ENCODE results near the gene WNT1. TPM values are rescaled to one million over a fixed set of nuclear protein-coding genes. Genes with fewer than 3 reads are reported as not detected.

WNT1 gene
- total RNA-seq, 2 experiments from 2014 or later: not detected

- DNase-seq: peak; percentile 96
- Mint-ChIP-seq H3K4me1 (ENCODE audit: low read depth) (peaks cover 36% of the 10 kb centered on the region), H3K36me3 (ENCODE audit: low read depth) (peaks cover 22% of the 10 kb centered on the region), H3K9me3 (no peaks in the 10 kb centered on the region), H3K27me3 (ENCODE audit: low read depth) (no peaks in the 10 kb centered on the region), H3K27ac (peak within 1 kb of the TSS; percentile 94), H3K4me3 (peak within 1 kb of the TSS; percentile 87)
- intact Hi-C loops (cut with micrococcal nuclease): loop anchor here (1.0 kb wide), 11 partner anchors 22 to 247 kb away; partner anchors contain the start of genes DDX23, KMT2D, LMBR1L and TUBA1B
- CTCF ChIA-PET: interaction anchor here (0.6 to 6.4 kb wide), 12 partner anchors 11 to 234 kb away, joined by 3 to 65 read pairs (median 3); partner anchors contain the start of gene DDN
Measured at GRCh38 chr12:49018261-49019119, 40.4 kb downstream of the WNT1 start, which contains the start of gene PRKAG1. TSS of gene PRKAG1 (minus strand) at chr12:49018776. CDS start at chr12:49018740, 36 bp downstream.

DNA sequence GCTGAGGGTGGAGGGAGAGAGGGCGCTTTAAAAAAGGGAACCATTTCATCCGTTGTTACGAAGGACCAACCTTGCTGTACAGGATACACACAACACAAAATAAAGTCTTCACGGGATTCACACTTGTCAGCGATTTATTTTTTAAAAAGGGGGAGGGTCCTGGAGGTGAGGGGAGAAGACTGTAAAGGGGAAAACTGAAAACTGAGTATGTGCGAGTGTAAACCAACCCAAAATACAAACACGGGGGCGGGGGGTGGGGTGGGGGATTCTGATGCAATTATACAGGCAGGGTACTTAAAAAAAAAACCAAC is 41.0 kb downstream of the WNT1 start:
- peaks cover 36% of the 10 kb centered on the region for H3K4me1 Mint-ChIP-seq (ENCODE audit: low read depth)

GRCh38 chr12:49019443-49020324 is 41.6 kb downstream of the WNT1 start:
- Mint-ChIP-seq H3K4me3 (peak overlapping the region; percentile 87), H3K4me1 (ENCODE audit: low read depth) (peaks cover 34% of the 10 kb centered on the region), H3K27ac (peak overlapping the region; percentile 94), H3K9me3 (no peaks in the 10 kb centered on the region), H3K36me3 (ENCODE audit: low read depth) (peaks cover 22% of the 10 kb centered on the region), H3K27me3 (ENCODE audit: low read depth) (no peaks in the 10 kb centered on the region)
- intact Hi-C loops (cut with micrococcal nuclease): loop anchor here (1.0 kb wide), 1 partner anchor 215 kb away; no protein-coding TSS in a partner anchor
- peak; percentile 59 for DNase-seq
- CTCF ChIA-PET: interaction anchor here (0.6 to 2.4 kb wide), 17 partner anchors 11 to 168 kb away, joined by 3 to 10 read pairs (median 4); partner anchors contain the start of gene DDX23

More for the DNA sequence above, 41.0 kb downstream of the WNT1 start:
- DNase-seq: no peak
- peak overlapping the region; percentile 94 for H3K27ac Mint-ChIP-seq
- H3K4me3 Mint-ChIP-seq: peak overlapping the region; percentile 87
- CTCF ChIA-PET: interaction anchor here (0.6 to 1.9 kb wide), 10 partner anchors 12 to 149 kb away, joined by 3 to 7 read pairs (median 4); no protein-coding TSS in a partner anchor
- intact Hi-C loops (cut with micrococcal nuclease): loop anchor here (1.0 kb wide), 1 partner anchor 215 kb away; no protein-coding TSS in a partner anchor
- peaks cover 22% of the 10 kb centered on the region for H3K36me3 Mint-ChIP-seq (ENCODE audit: low read depth)
- H3K27me3 Mint-ChIP-seq (ENCODE audit: low read depth): no peaks in the 10 kb centered on the region
- no peaks in the 10 kb centered on the region for H3K9me3 Mint-ChIP-seq

DNA sequence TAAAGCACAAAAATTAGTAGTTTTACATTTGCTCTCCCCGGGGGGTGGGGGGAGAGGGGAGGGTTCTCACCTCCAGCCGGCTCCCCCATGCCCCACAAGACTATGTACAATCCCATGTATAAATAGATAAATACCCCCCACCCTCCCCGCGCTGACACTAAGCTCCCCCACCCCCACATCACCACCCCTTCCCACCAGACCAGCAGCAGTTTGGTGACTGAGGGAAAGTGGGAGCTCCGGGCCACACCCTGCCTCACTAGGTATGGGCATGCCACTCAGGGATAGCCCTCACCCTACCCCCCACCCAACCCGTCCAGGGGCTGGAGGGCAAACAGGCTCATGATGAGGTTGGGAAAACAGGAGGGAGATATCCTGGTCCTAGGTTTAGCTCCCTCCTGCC is 42.3 kb downstream of the WNT1 start:
- no peak overlapping the region for H3K27ac Mint-ChIP-seq
- CTCF ChIA-PET: interaction anchor here (0.9 to 2.4 kb wide), 9 partner anchors 17 to 169 kb away, joined by 4 to 10 read pairs (median 6); partner anchors contain the start of gene DDX23
- H3K9me3 Mint-ChIP-seq: no peaks in the 10 kb centered on the region
- no peak overlapping the region for H3K4me3 Mint-ChIP-seq
- H3K36me3 Mint-ChIP-seq (ENCODE audit: low read depth): peaks cover 22% of the 10 kb centered on the region
- peaks cover 32% of the 10 kb centered on the region for H3K4me1 Mint-ChIP-seq (ENCODE audit: low read depth)
- H3K27me3 Mint-ChIP-seq (ENCODE audit: low read depth): no peaks in the 10 kb centered on the region
- DNase-seq: no peak
- intact Hi-C loops (cut with micrococcal nuclease): no loop called here

- Mint-ChIP-seq H3K27me3 (ENCODE audit: low read depth) (no peaks in the 10 kb centered on the region), H3K27ac (no peak overlapping the region), H3K9me3 (no peaks in the 10 kb centered on the region), H3K4me1 (ENCODE audit: low read depth) (peaks cover 25% of the 10 kb centered on the region), H3K36me3 (ENCODE audit: low read depth) (peaks cover 21% of the 10 kb centered on the region), H3K4me3 (no peak overlapping the region)
- CTCF ChIA-PET: interaction anchor here (0.8 to 2.4 kb wide), 4 partner anchors 18 to 24 kb away, joined by 3 to 10 read pairs (median 6); no protein-coding TSS in a partner anchor
- DNase-seq: no peak
- intact Hi-C loops (cut with micrococcal nuclease): no loop called here
Measured at GRCh38 chr12:49021292-49021915, 43.3 kb downstream of the WNT1 start.

GRCh38 chr12:49022558-49023178 is 44.5 kb downstream of the WNT1 start:
- no peaks in the 10 kb centered on the region for H3K27me3 Mint-ChIP-seq (ENCODE audit: low read depth)
- peaks cover 29% of the 10 kb centered on the region for H3K36me3 Mint-ChIP-seq (ENCODE audit: low read depth)
- no peak overlapping the region for H3K27ac Mint-ChIP-seq
- H3K9me3 Mint-ChIP-seq: no peaks in the 10 kb centered on the region
- no peak overlapping the region for H3K4me3 Mint-ChIP-seq
- peaks cover 14% of the 10 kb centered on the region for H3K4me1 Mint-ChIP-seq (ENCODE audit: low read depth)
- CTCF ChIA-PET: interaction anchor here (0.7 to 1.1 kb wide), 3 partner anchors 21 to 34 kb away, joined by 3 to 6 read pairs (median 4); no protein-coding TSS in a partner anchor
- DNase-seq: no peak
- intact Hi-C loops (cut with micrococcal nuclease): no loop called here

- CTCF ChIA-PET: interaction anchor here (1.1 kb wide), 1 partner anchor 36 kb away, joined by 6 read pairs; no protein-coding TSS in a partner anchor
- no peak overlapping the region for H3K4me3 Mint-ChIP-seq
- no peak for DNase-seq
- intact Hi-C loops (cut with micrococcal nuclease): no loop called here
- peaks cover 10% of the 10 kb centered on the region for H3K4me1 Mint-ChIP-seq (ENCODE audit: low read depth)
- no peaks in the 10 kb centered on the region for H3K27me3 Mint-ChIP-seq (ENCODE audit: low read depth)
- H3K27ac Mint-ChIP-seq: no peak overlapping the region
- H3K9me3 Mint-ChIP-seq: no peaks in the 10 kb centered on the region
- peaks cover 34% of the 10 kb centered on the region for H3K36me3 Mint-ChIP-seq (ENCODE audit: low read depth)
Measured at GRCh38 chr12:49023812-49024211, 45.7 kb downstream of the WNT1 start.

DNA sequence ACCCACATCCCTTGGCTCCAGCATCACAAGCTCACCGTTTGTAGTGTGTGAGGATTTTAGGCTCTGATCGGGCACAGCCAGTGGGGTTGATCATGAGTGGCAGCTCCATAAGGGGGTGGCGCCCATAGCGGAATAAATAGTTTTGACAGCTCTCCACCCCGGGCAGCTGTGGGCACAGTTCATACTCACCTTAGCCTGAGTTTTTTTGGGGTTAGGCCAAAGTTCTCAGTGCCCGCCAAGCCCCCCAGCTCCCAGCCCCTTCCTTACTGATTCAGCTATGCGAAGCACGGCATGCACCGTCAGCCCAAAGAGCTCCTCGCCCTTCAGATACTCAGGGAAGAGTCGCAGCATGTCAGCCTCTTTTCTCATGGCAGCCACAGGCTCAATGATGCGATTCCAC is 46.4 kb downstream of the WNT1 start:
- Mint-ChIP-seq H3K4me3 (no peak overlapping the region), H3K9me3 (no peaks in the 10 kb centered on the region), H3K27me3 (ENCODE audit: low read depth) (no peaks in the 10 kb centered on the region), H3K36me3 (ENCODE audit: low read depth) (peaks cover 33% of the 10 kb centered on the region), H3K4me1 (ENCODE audit: low read depth) (peaks cover 5% of the 10 kb centered on the region), H3K27ac (no peak overlapping the region)
- CTCF ChIA-PET: interaction anchor here (2.1 kb wide), 1 partner anchor 19 kb away, joined by 7 read pairs; no protein-coding TSS in a partner anchor
- intact Hi-C loops (cut with micrococcal nuclease): no loop called here
- DNase-seq: no peak

- no peak for DNase-seq
- Mint-ChIP-seq H3K9me3 (no peaks in the 10 kb centered on the region), H3K27ac (no peak overlapping the region), H3K4me1 (ENCODE audit: low read depth) (no peaks in the 10 kb centered on the region), H3K4me3 (no peak overlapping the region), H3K27me3 (ENCODE audit: low read depth) (no peaks in the 10 kb centered on the region), H3K36me3 (ENCODE audit: low read depth) (peaks cover 34% of the 10 kb centered on the region)
- intact Hi-C loops (cut with micrococcal nuclease): no loop called here
- CTCF ChIA-PET: interaction anchor here (0.9 to 2.1 kb wide), 2 partner anchors 18 to 34 kb away, joined by 3 to 7 read pairs; no protein-coding TSS in a partner anchor
Measured at GRCh38 chr12:49025463-49025862, 47.3 kb downstream of the WNT1 start.

GRCh38 chr12:49026101-49026500 is 48.0 kb downstream of the WNT1 start:
- H3K9me3 Mint-ChIP-seq: no peaks in the 10 kb centered on the region
- no peak overlapping the region for H3K4me3 Mint-ChIP-seq
- no peak for DNase-seq
- H3K4me1 Mint-ChIP-seq (ENCODE audit: low read depth): no peaks in the 10 kb centered on the region
- intact Hi-C loops (cut with micrococcal nuclease): no loop called here
- CTCF ChIA-PET: interaction anchor here (0.9 to 2.1 kb wide), 3 partner anchors 17 to 38 kb away, joined by 3 to 7 read pairs (median 3); no protein-coding TSS in a partner anchor
- peaks cover 37% of the 10 kb centered on the region for H3K36me3 Mint-ChIP-seq (ENCODE audit: low read depth)
- no peak overlapping the region for H3K27ac Mint-ChIP-seq
- no peaks in the 10 kb centered on the region for H3K27me3 Mint-ChIP-seq (ENCODE audit: low read depth)

All from activated naive CD4-positive, alpha-beta T cell treated with anti-CD3 and anti-CD28 coated beads for 36 hours (primary cell).